A673 (cell line): ENCODE results near the gene ANKMY1.

ENCODE experiments used
- CTCF ChIP-seq: fragments of 300-800, 200-600 bp; sonication (generic); conservative IDR thresholded peaks from 2 replicates; pipeline ENCODE4 v1.5.1; 2017; ENCODE audit warnings: low read depth, mild to moderate bottlenecking, antibody characterized with exemption, low read length, moderate library complexity, mixed read lengths
- EZH2 ChIP-seq: fragments of 200-600 bp; sonication (generic); IDR thresholded peaks from 2 replicates; pipeline ENCODE4 v1.6.1; 2017; ENCODE audit warnings: borderline replicate concordance, low read depth, mild to moderate bottlenecking, mixed read lengths, antibody characterized with exemption, low read length; ENCODE audit not compliant: poor library complexity, severe bottlenecking

- TF ChIP-seq CTCF (peak; percentile 89), EZH2 (no peak)
Observed at GRCh38 chr2:240513549-240514287, 44.1 kb downstream of the ANKMY1 start.
